ENCODE measurements around the gene RASSF3.
"Not testable (repeated sequence)": the region's sequence is repeated elsewhere in the genome, so short reads cannot be mapped to it uniquely, and the experiment has no call there.

The RASSF3 gene

GRCh38 chr12:64595863-64596793, 14.2 kb upstream of the RASSF3 start:
- no peak for DNase-seq (ENCODE audit: low read depth)

GRCh38 chr12:64598831-64599230, 11.5 kb upstream of the RASSF3 start:
- DNase-seq (ENCODE audit: low read depth): no peak

GRCh38 chr12:64600164-64600561, 10.1 kb upstream of the RASSF3 start:
- no peak for DNase-seq (ENCODE audit: low read depth)

GRCh38 chr12:64603183-64603841, 7.0 kb upstream of the RASSF3 start:
- no peak for DNase-seq (ENCODE audit: low read depth)

GRCh38 chr12:64608901-64609535, 1.3 kb upstream of the RASSF3 start:
- no peak for DNase-seq (ENCODE audit: low read depth)

- DNase-seq (ENCODE audit: low read depth): no peak
These were observed 688 bp upstream of the RASSF3 start for GRCh38 chr12:64609536-64610078.

- no peak for DNase-seq (ENCODE audit: low read depth)
These were observed 505 bp downstream of the RASSF3 start for GRCh38 chr12:64610660-64611340.

GRCh38 chr12:64611341-64612284, 1.3 kb downstream of the RASSF3 start:
- DNase-seq (ENCODE audit: low read depth): no peak

GRCh38 chr12:64612843-64613242, 2.5 kb downstream of the RASSF3 start:
- no peak for DNase-seq (ENCODE audit: low read depth)

- DNase-seq (ENCODE audit: low read depth): not testable (repeated sequence)
These were observed 3.6 kb downstream of the RASSF3 start for GRCh38 chr12:64613775-64614398.

GRCh38 chr12:64616201-64616600, 5.9 kb downstream of the RASSF3 start:
- no peak for DNase-seq (ENCODE audit: low read depth)

- no peak for DNase-seq (ENCODE audit: low read depth)
These were observed 8.8 kb downstream of the RASSF3 start for GRCh38 chr12:64618953-64619590.

GRCh38 chr12:64621257-64621942, 11.1 kb downstream of the RASSF3 start:
- no peak for DNase-seq (ENCODE audit: low read depth)

- no peak for DNase-seq (ENCODE audit: low read depth)
These were observed 13.7 kb downstream of the RASSF3 start for GRCh38 chr12:64624035-64624434.

- DNase-seq (ENCODE audit: low read depth): no peak
These were observed 15.2 kb downstream of the RASSF3 start for GRCh38 chr12:64625243-64626077.

GRCh38 chr12:64626588-64626987, 16.3 kb downstream of the RASSF3 start:
- DNase-seq (ENCODE audit: low read depth): not testable (repeated sequence)

- DNase-seq (ENCODE audit: low read depth): no peak
These were observed 17.5 kb downstream of the RASSF3 start for GRCh38 chr12:64627771-64628170.

GRCh38 chr12:64631197-64631596, 20.9 kb downstream of the RASSF3 start:
- DNase-seq (ENCODE audit: low read depth): no peak

All from GM04504 (cell line).